Astrocyte (in vitro differentiated cells and primary cell): ENCODE measurements around the gene MRGPRF. TPM values are rescaled to one million over a fixed set of nuclear protein-coding genes. Genes with fewer than 3 reads are reported as not detected.

Source experiments
- DNase-seq: peaks from one replicate; pipeline ENCODE4 v3.0.0-alpha.2; 2010; ENCODE audit warnings: low read depth
- FAIRE-seq: peaks from 2 replicates; lab custom pipeline; 2011; peaks lifted over from hg19 to GRCh38; lab: Jason Lieb, UNC
- H2AFZ ChIP-seq: 2 replicates; pipeline ENCODE4 v1.6.0; 2012; ENCODE audit warnings: low read depth, low read length, inconsistent platforms
- H3K27ac ChIP-seq: 2 replicates; pipeline ENCODE4 v1.5.1; 2011; ENCODE audit warnings: low read depth, low read length, inconsistent platforms
- H3K27me3 ChIP-seq: 2 replicates; pipeline ENCODE4 v1.6.0; 2011; ENCODE audit warnings: low read length, inconsistent platforms; ENCODE audit not compliant: insufficient read depth
- H3K36me3 ChIP-seq: 2 replicates; pipeline ENCODE4 v1.5.1; 2011; ENCODE audit warnings: low read length, inconsistent platforms; ENCODE audit not compliant: insufficient read depth
- H3K4me1 ChIP-seq: 2 replicates; pipeline ENCODE4 v1.5.1; 2011; ENCODE audit warnings: low read length, inconsistent platforms; ENCODE audit not compliant: insufficient read depth
- H3K4me2 ChIP-seq: 2 replicates; pipeline ENCODE4 v1.6.0; 2012; ENCODE audit warnings: low read length, inconsistent platforms
- H3K4me3 ChIP-seq: 2 replicates; pipeline ENCODE4 v1.5.1; 2011; ENCODE audit warnings: low read depth, mild to moderate bottlenecking, low read length, inconsistent platforms; ENCODE audit not compliant: insufficient read depth
- H3K79me2 ChIP-seq: 2 replicates; pipeline ENCODE4 v1.6.0; 2012; ENCODE audit warnings: mild to moderate bottlenecking, low read length, inconsistent platforms; ENCODE audit not compliant: insufficient read depth
- H3K9ac ChIP-seq: 2 replicates; pipeline ENCODE4 v1.6.0; 2012; ENCODE audit warnings: mild to moderate bottlenecking, low read length, inconsistent platforms
- H3K9me3 ChIP-seq: 2 replicates; pipeline ENCODE4 v1.5.1; 2012; ENCODE audit warnings: low read depth, mild to moderate bottlenecking, low read length, inconsistent platforms; ENCODE audit not compliant: insufficient read depth
- H4K20me1 ChIP-seq: 2 replicates; pipeline ENCODE4 v1.6.0; 2012; ENCODE audit warnings: low read length, inconsistent platforms; ENCODE audit not compliant: insufficient read depth
- H3K27ac Mint-ChIP-seq: one replicate; pipeline ENCODE4 v1.8.0; 2021; ENCODE audit warnings: mild to moderate bottlenecking, mixed read lengths; ENCODE audit not compliant: unreplicated experiment
- H3K27me3 Mint-ChIP-seq: one replicate; pipeline ENCODE4 v1.8.0; 2021; ENCODE audit warnings: low read depth, mixed read lengths; ENCODE audit not compliant: unreplicated experiment
- H3K36me3 Mint-ChIP-seq: one replicate; pipeline ENCODE4 v1.8.0; 2021; ENCODE audit warnings: low read depth, mixed read lengths; ENCODE audit not compliant: unreplicated experiment
- H3K4me1 Mint-ChIP-seq: one replicate; pipeline ENCODE4 v1.8.0; 2021; ENCODE audit warnings: low read depth, mixed read lengths; ENCODE audit not compliant: unreplicated experiment
- H3K4me3 Mint-ChIP-seq: one replicate; pipeline ENCODE4 v1.8.0; 2021; ENCODE audit warnings: mild to moderate bottlenecking, moderate library complexity, mixed read lengths; ENCODE audit not compliant: unreplicated experiment
- H3K9me3 Mint-ChIP-seq: one replicate; pipeline ENCODE4 v1.8.0; 2021; ENCODE audit warnings: mild to moderate bottlenecking, mixed read lengths; ENCODE audit not compliant: unreplicated experiment
- EZH2 ChIP-seq: IDR thresholded peaks from 2 replicates; pipeline ENCODE4 v1.6.1; 2012; ENCODE audit warnings: mild to moderate bottlenecking, low read length, inconsistent platforms; ENCODE audit not compliant: insufficient read depth
- total RNA-seq: library from RNA; stranded (reverse); gene quantifications from 2 replicates; pipeline ENCODE4 v1.2.1, GENCODE V29; 2021
- TF ChIP-seq, protein P1 (sequence below): IDR thresholded peaks from 2 replicates; pipeline ENCODE4 v1.5.1; 2011; ENCODE audit warnings: low read depth, mild to moderate bottlenecking, inconsistent platforms, low read length, moderate library complexity; ENCODE audit not compliant: insufficient read depth

The MRGPRF gene
- total RNA-seq, 1 donor from 2014 or later, result 4.1 TPM

GRCh38 chr11:69037544-69037943 is 24.5 kb upstream of the MRGPRF start:
- no peaks in the 10 kb centered on the region for H4K20me1 ChIP-seq
- H3K36me3 ChIP-seq, result no peaks in the 10 kb centered on the region
- no peak for DNase-seq
- Mint-ChIP-seq H3K36me3 (no peaks in the 10 kb centered on the region), H3K27ac (no peak overlapping the region), H3K9me3 (no peaks in the 10 kb centered on the region), H3K4me3 (no peak overlapping the region), H3K4me1 (peaks cover 16% of the 10 kb centered on the region), H3K27me3 (peaks cover 10% of the 10 kb centered on the region)
- no peak overlapping the region for H3K27ac ChIP-seq
- H3K9ac ChIP-seq, result no peak overlapping the region
- no peaks in the 10 kb centered on the region for H3K27me3 ChIP-seq
- TF ChIP-seq EZH2, result no peak
- TF ChIP-seq, protein P1, sequence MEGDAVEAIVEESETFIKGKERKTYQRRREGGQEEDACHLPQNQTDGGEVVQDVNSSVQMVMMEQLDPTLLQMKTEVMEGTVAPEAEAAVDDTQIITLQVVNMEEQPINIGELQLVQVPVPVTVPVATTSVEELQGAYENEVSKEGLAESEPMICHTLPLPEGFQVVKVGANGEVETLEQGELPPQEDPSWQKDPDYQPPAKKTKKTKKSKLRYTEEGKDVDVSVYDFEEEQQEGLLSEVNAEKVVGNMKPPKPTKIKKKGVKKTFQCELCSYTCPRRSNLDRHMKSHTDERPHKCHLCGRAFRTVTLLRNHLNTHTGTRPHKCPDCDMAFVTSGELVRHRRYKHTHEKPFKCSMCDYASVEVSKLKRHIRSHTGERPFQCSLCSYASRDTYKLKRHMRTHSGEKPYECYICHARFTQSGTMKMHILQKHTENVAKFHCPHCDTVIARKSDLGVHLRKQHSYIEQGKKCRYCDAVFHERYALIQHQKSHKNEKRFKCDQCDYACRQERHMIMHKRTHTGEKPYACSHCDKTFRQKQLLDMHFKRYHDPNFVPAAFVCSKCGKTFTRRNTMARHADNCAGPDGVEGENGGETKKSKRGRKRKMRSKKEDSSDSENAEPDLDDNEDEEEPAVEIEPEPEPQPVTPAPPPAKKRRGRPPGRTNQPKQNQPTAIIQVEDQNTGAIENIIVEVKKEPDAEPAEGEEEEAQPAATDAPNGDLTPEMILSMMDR, result no peak
- H2AFZ ChIP-seq, result no peak overlapping the region
- H3K9me3 ChIP-seq, result no peaks in the 10 kb centered on the region
- H3K4me3 ChIP-seq, result no peak overlapping the region
- no peak for FAIRE-seq
- H3K4me2 ChIP-seq, result no peak overlapping the region
- H3K4me1 ChIP-seq, result peaks cover 23% of the 10 kb centered on the region
- no peaks in the 10 kb centered on the region for H3K79me2 ChIP-seq

- DNase-seq (no peak), FAIRE-seq (no peak)
- Histone ChIP-seq H4K20me1 (no peaks in the 10 kb centered on the region), H3K9ac (no peak overlapping the region), H3K4me2 (no peak overlapping the region), H3K4me3 (no peak overlapping the region), H3K36me3 (no peaks in the 10 kb centered on the region), H3K9me3 (no peaks in the 10 kb centered on the region), H3K4me1 (peaks cover 23% of the 10 kb centered on the region), H3K79me2 (no peaks in the 10 kb centered on the region), H3K27me3 (no peaks in the 10 kb centered on the region), H3K27ac (no peak overlapping the region), H2AFZ (no peak overlapping the region)
- no peak for TF ChIP-seq EZH2
- TF ChIP-seq, protein P1, result no peak
- Mint-ChIP-seq H3K4me3 (no peak overlapping the region), H3K9me3 (no peaks in the 10 kb centered on the region), H3K27me3 (peaks cover 10% of the 10 kb centered on the region), H3K36me3 (no peaks in the 10 kb centered on the region), H3K27ac (no peak overlapping the region), H3K4me1 (peaks cover 16% of the 10 kb centered on the region)
These were observed 24.0 kb upstream of the MRGPRF start for GRCh38 chr11:69037074-69037473.

- Histone ChIP-seq H3K9me3 (no peaks in the 10 kb centered on the region), H3K79me2 (no peaks in the 10 kb centered on the region), H3K27me3 (no peaks in the 10 kb centered on the region), H3K36me3 (no peaks in the 10 kb centered on the region), H4K20me1 (no peaks in the 10 kb centered on the region), H3K4me1 (peaks cover 15% of the 10 kb centered on the region), H3K9ac (no peak overlapping the region), H2AFZ (no peak overlapping the region), H3K4me3 (no peak overlapping the region), H3K27ac (no peak overlapping the region), H3K4me2 (no peak overlapping the region)
- no peak for DNase-seq
- Mint-ChIP-seq H3K9me3 (no peaks in the 10 kb centered on the region), H3K4me3 (no peak overlapping the region), H3K4me1 (peaks cover 9% of the 10 kb centered on the region), H3K27ac (no peak overlapping the region), H3K27me3 (peaks cover 18% of the 10 kb centered on the region), H3K36me3 (no peaks in the 10 kb centered on the region)
- FAIRE-seq, result no peak
- TF ChIP-seq, protein P1, result no peak
- TF ChIP-seq EZH2, result no peak
These were observed 22.9 kb upstream of the MRGPRF start for GRCh38 chr11:69035946-69036340.
